ENCODE data around the gene SMU1. TPM values are rescaled to one million over a fixed set of nuclear protein-coding genes. Genes with fewer than 3 reads are reported as not detected.

Gene SMU1
- total RNA-seq, 3 donors from 2014 or later, result 15.5 to 23.6 (median 17.1) TPM

- H3K9me3 ChIP-seq, result no peaks in the 10 kb centered on the region
- DNase-seq (peak; percentile 85 to 91 (median 89)), ATAC-seq (peak; percentile 95)
- H3K36me3 ChIP-seq (ENCODE audit: low read depth), result no peaks in the 10 kb centered on the region
- intact Hi-C loops (cut with DNase I, micrococcal nuclease), result no loop called here
- peak overlapping the region; percentile 1 for H3K4me3 ChIP-seq
- H3K4me1 ChIP-seq (ENCODE audit: low read depth), result peaks cover 6% of the 10 kb centered on the region
- no peak for TF ChIP-seq CTCF (IDR thresholded peaks at IDR 0.05)
These were observed 32.3 kb downstream of the SMU1 start for GRCh38 chr9:33044162-33044673.

- DNase-seq, result no peak
- H3K4me3 ChIP-seq, result no peak overlapping the region
- peaks cover 6% of the 10 kb centered on the region for H3K4me1 ChIP-seq (ENCODE audit: low read depth)
- TF ChIP-seq CTCF (IDR thresholded peaks at IDR 0.05), result no peak
- ATAC-seq, result no peak
- intact Hi-C loops (cut with DNase I, micrococcal nuclease), result no loop called here
- H3K36me3 ChIP-seq (ENCODE audit: low read depth), result no peaks in the 10 kb centered on the region
- no peaks in the 10 kb centered on the region for H3K9me3 ChIP-seq
These were observed 32.8 kb downstream of the SMU1 start for GRCh38 chr9:33043671-33044070.

GRCh38 chr9:33042473-33042872 lies 34.0 kb downstream of the SMU1 start:
- H3K9me3 ChIP-seq, result no peaks in the 10 kb centered on the region
- no peak for TF ChIP-seq CTCF (IDR thresholded peaks at IDR 0.05)
- DNase-seq (no peak), ATAC-seq (no peak)
- peaks cover 4% of the 10 kb centered on the region for H3K36me3 ChIP-seq (ENCODE audit: low read depth)
- peaks cover 6% of the 10 kb centered on the region for H3K4me1 ChIP-seq (ENCODE audit: low read depth)
- H3K4me3 ChIP-seq, result no peak overlapping the region
- intact Hi-C loops (cut with DNase I, micrococcal nuclease), result no loop called here

DNA sequence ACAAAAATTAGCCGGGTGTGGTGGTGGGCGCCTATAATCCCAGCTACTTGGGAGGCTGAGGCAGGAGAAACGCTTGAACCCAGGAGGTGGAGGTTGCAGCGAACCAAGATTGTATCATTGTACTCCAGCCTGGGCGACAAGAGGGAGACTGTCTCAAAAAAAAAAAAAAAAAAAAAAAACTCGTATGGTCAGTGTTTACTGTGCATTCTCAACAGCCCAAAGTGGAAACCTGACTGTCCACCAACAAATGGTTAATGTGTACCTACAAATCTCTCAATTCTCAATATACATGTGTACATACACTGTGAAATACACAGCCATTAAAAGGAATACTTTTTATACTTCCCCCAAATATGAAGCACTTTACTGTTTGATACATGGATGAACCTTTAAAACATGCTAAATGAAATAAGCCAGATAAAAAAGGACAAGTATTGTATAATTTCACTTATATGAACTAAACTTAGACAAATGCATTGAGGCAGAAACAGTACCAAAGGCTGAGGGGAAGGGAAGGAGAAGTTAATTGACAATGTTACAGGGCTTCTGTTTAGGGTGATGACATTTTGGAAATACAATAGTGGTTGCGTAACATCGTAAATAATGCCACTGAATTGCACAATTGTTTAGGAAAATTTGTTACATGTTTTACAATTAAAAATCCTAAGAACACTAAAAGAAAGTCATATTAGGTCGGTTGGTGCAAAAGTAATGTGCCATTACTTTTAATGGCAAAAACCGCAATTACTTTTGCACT lies 34.9 kb downstream of the SMU1 start:
- H3K9me3 ChIP-seq, result no peaks in the 10 kb centered on the region
- H3K36me3 ChIP-seq (ENCODE audit: low read depth), result peaks cover 12% of the 10 kb centered on the region
- H3K4me3 ChIP-seq, result no peak overlapping the region
- intact Hi-C loops (cut with DNase I, micrococcal nuclease), result no loop called here
- TF ChIP-seq CTCF (IDR thresholded peaks at IDR 0.05), result no peak
- H3K4me1 ChIP-seq (ENCODE audit: low read depth), result peaks cover 6% of the 10 kb centered on the region
- DNase-seq (no peak), ATAC-seq (no peak)

DNA sequence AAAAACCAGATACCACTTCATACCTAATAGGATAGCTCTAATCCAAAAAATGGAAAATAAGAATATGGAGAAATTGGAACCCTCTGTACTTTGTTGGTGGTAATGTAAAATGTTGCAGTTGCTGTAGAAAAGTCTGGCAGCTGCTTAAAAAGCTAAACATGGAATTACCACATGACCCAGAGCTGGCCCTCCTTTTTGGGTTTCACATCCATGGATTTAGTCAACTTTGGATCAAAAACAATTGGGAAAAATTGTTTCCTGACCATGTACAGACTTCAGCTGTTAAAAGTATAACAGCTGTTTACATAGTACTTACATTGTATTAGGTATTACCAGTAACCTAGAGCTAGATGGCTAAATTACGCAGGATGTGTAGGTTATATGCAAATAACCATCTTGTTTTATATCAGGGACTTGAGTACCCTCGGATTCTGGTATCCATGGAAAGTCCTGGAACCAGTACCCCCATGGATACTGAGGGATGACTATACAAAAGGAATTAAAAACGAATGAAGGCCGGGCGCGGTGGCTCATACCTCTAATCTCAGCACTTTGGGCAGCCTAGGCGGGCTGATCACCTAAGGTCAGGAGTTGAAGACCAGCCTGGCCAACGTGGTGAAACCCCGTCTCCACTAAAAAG lies 35.6 kb downstream of the SMU1 start:
- no peak for TF ChIP-seq CTCF (IDR thresholded peaks at IDR 0.05)
- DNase-seq (no peak), ATAC-seq (no peak)
- no peak overlapping the region for H3K4me3 ChIP-seq
- H3K4me1 ChIP-seq (ENCODE audit: low read depth), result peaks cover 6% of the 10 kb centered on the region
- intact Hi-C loops (cut with DNase I, micrococcal nuclease), result no loop called here
- peaks cover 19% of the 10 kb centered on the region for H3K36me3 ChIP-seq (ENCODE audit: low read depth)
- H3K9me3 ChIP-seq, result no peaks in the 10 kb centered on the region
